Upper lobe of left lung (tissue), 4 donors: Measurements from ENCODE around the gene PRSS3.

Source experiments
- CTCF ChIP-seq, 6 experiments: fragments of 450-650 bp in 4 of 6; fragments of 200-600 bp in 2 of 6; sonication (generic) in 2 of 6; IDR thresholded peaks; one replicate each; pipeline ENCODE4 v1.5.1; 2016 to 2019; ENCODE audit warnings: antibody characterized with exemption in 6 of 6
- EP300 ChIP-seq, 4 donors: sonication (generic); formaldehyde crosslinking; IDR thresholded peaks; one replicate each; pipeline ENCODE4 v1.5.1; 2017; ENCODE audit warnings: antibody characterized with exemption in 4 of 4, control low read depth in 2 of 4
- POLR2A ChIP-seq, 4 donors: fragments of 450-650 bp; IDR thresholded peaks; one replicate each; pipeline ENCODE4 v1.5.1; 2016 to 2017; ENCODE audit warnings: antibody characterized with exemption in 4 of 4, mild to moderate bottlenecking in 2 of 4
- POLR2AphosphoS5 ChIP-seq, 2 donors: sonication (generic); formaldehyde crosslinking; IDR thresholded peaks; one replicate each; pipeline ENCODE4 v1.5.1; 2017; ENCODE audit warnings: antibody characterized with exemption in 2 of 2

- TF ChIP-seq CTCF (IDR thresholded peaks at IDR 0.05) = no peak
- no peak for TF ChIP-seq POLR2A (IDR thresholded peaks at IDR 0.05)
- no peak for TF ChIP-seq EP300 (IDR thresholded peaks at IDR 0.05)
- no peak for TF ChIP-seq POLR2AphosphoS5 (IDR thresholded peaks at IDR 0.05)
These were observed 15.1 kb upstream of the PRSS3 start for GRCh38 chr9:33780276-33780675.
